PC-9 (cell line): ENCODE measurements around the gene TSPYL6. TPM values are rescaled to one million over a fixed set of nuclear protein-coding genes. Genes with fewer than 3 reads are reported as not detected.
A peak's percentile ranks its signal among the peaks of the same experiment; 100 is the strongest.

Source experiments
- Bru-seq: library from RNA; stranded (reverse); fragments of 400-500 nt; gene quantifications from one replicate; lab custom pipeline; 2021; lab: Mats Ljungman, UMichigan
- BruChase-seq, 2 experiments: library from RNA; stranded (reverse); fragments of 400-500 nt; gene quantifications; one replicate each; lab custom pipeline; 2021; lab: Mats Ljungman, UMichigan
- BruUV-seq: library from RNA; stranded (reverse); fragments of 400-500 nt; replicated peaks from 2 replicates; lab custom pipeline; 2021; lab: Mats Ljungman, UMichigan
- CTCF ChIA-PET: fragments of 300-600 bp; sonication (Branson Sonifier 250); formaldehyde crosslinking; loops from one replicate; lab custom pipeline; 2022; ENCODE audit warnings: antibody characterized with exemption; lab: Charles Lee
- POLR2A ChIA-PET: fragments of 300-600 bp; sonication (Branson Sonifier 250); formaldehyde crosslinking; loops from one replicate; lab custom pipeline; 2022; ENCODE audit warnings: antibody characterized with exemption; ENCODE audit not compliant: unreplicated experiment; lab: Charles Lee
- DNase-seq, 2 experiments: peaks; one replicate each; pipeline versions ENCODE4 v3.0.0 to v3.0.0-alpha.2; 2015 to 2022; ENCODE audit warnings: mixed read lengths in 1 of 2
- H2AFZ ChIP-seq: fragments of 200-600 bp; sonication (generic); 2 replicates; pipeline ENCODE4 v1.8.1; 2017; ENCODE audit warnings: antibody characterized with exemption
- H3F3A ChIP-seq: fragments of 200-600 bp; sonication (generic); 2 replicates; pipeline ENCODE4 v1.8.1; 2017; ENCODE audit warnings: antibody characterized with exemption, mild to moderate bottlenecking, low read depth; ENCODE audit not compliant: insufficient read depth
- H3K27ac ChIP-seq: fragments of 200-600 bp; sonication (generic); 2 replicates; pipeline ENCODE4 v1.6.1; 2016; ENCODE audit warnings: mixed run types
- H3K27me3 ChIP-seq: fragments of 200-600 bp; sonication (generic); 2 replicates; pipeline ENCODE4 v1.6.1; 2016; ENCODE audit warnings: low read depth, mixed run types; ENCODE audit not compliant: insufficient read depth
- H3K36me3 ChIP-seq: fragments of 200-600 bp; sonication (generic); 2 replicates; pipeline ENCODE4 v1.6.1; 2016; ENCODE audit warnings: low read depth, mixed run types
- H3K4me1 ChIP-seq: fragments of 200-600 bp; sonication (generic); replicated peaks from 2 replicates; pipeline ENCODE4 v1.6.1; 2016; ENCODE audit warnings: mixed run types; ENCODE audit not compliant: insufficient read depth
- H3K4me2 ChIP-seq: fragments of 200-600 bp; sonication (generic); 2 replicates; pipeline ENCODE4 v1.6.1; 2017; ENCODE audit warnings: mixed run types
- H3K4me3 ChIP-seq: fragments of 200-600 bp; sonication (generic); 2 replicates; pipeline ENCODE4 v1.6.1; 2016; ENCODE audit warnings: mixed run types
- H3K79me2 ChIP-seq: fragments of 200-600 bp; sonication (generic); 2 replicates; pipeline ENCODE4 v1.6.1; 2017; ENCODE audit warnings: low read depth, mixed run types
- H3K9me2 ChIP-seq: fragments of 200-600 bp; sonication (generic); 2 replicates; pipeline ENCODE4 v1.8.1; 2017; ENCODE audit warnings: mild to moderate bottlenecking; ENCODE audit not compliant: insufficient read depth
- H3K9me3 ChIP-seq: fragments of 200-600 bp; sonication (generic); 2 replicates; pipeline ENCODE4 v1.8.1; 2016; ENCODE audit warnings: low read depth; ENCODE audit not compliant: insufficient read depth
- H4K20me1 ChIP-seq: fragments of 200-600 bp; sonication (generic); 2 replicates; pipeline ENCODE4 v1.8.1; 2017; ENCODE audit not compliant: insufficient read depth
- EZH2 ChIP-seq: fragments of 200-600 bp; sonication (generic); IDR thresholded peaks from 2 replicates; pipeline ENCODE4 v1.8.0; 2017; ENCODE audit warnings: antibody characterized with exemption, low read depth
- intact Hi-C: fragments of 100-400 bp; cut with micrococcal nuclease; formaldehyde crosslinking; loops from one replicate; pipeline ENCODE4 v1.10.0; 2022; ENCODE audit not compliant: unreplicated experiment
- long read RNA-seq: library from polyadenylated mRNA; stranded (forward); transcript quantifications from one replicate; pipeline ENCODE4 v2.0.0, GENCODE V29; 2022
- total RNA-seq: library from RNA; stranded (reverse); gene quantifications from 2 replicates; pipeline ENCODE4 v1.2.3, GENCODE V29; 2021
- TF ChIP-seq, protein P1 (sequence below): fragments of 200-600 bp; sonication (generic); conservative IDR thresholded peaks from 2 replicates; pipeline ENCODE4 v1.6.1; 2017; ENCODE audit warnings: mixed run types, antibody characterized with exemption, mild to moderate bottlenecking, moderate library complexity

Gene TSPYL6
- total RNA-seq (not detected in 2 replicates), Bru-seq, nascent RNA (percentile 17 among the genes with signal in this experiment), BruChase-seq, experiment 1, labeled RNA remaining after a 2-hour chase (not detected), BruChase-seq, experiment 2, labeled RNA remaining after a 6-hour chase (not detected)
- long read RNA-seq, result 0 reads

DNA sequence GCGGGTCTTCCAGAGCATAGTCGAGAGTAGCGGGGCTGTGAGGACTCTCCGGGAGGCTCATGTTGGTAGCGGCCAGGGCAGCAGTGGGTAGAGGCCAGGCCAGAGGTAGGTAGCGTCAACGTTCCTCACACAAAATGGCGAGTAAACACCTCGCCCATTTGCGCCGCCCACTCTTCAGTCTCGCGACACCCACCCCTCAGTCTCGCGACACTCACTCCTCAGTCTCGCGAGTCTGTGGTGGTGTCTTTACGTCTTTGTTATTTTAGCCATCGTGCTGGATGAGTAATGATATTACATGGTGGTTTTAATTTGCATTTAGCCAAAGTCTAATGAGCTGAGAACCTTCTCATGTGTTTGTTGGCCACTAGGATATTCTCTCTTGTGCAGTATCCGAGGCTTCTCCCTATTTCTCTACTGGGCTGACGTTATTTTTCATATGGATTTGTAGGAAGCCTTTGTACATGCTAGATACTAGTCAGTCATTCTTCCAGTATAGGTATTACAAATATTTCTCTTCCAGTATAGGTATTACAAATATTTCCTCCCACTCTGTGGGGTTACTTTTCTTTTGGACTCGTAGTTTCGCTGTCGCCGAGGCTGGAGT is at the start of gene TSPYL6:
TSPYL6 (minus strand) TSS at position 139 of the 604 bp plus-strand sequence; CDS start at position 61, 78 bp downstream.
- Histone ChIP-seq H3K27me3 (no peaks in the 10 kb centered on the region), H3K4me3 (no peak within 1 kb of the TSS), H3K4me1 (no peaks in the 10 kb centered on the region), H3K79me2 (no peaks in the 10 kb centered on the region), H3K4me2 (no peak within 1 kb of the TSS), H3K27ac (no peak within 1 kb of the TSS), H3K36me3 (no peaks in the 10 kb centered on the region), H2AFZ (no peak within 1 kb of the TSS), H3K9me3 (no peaks in the 10 kb centered on the region), H3K9me2 (0 out of 2 replicates have a peak, but pooled peaks cover 7% of the 10 kb centered on the region), H3F3A (no peaks in the 10 kb centered on the region), H4K20me1 (no peaks in the 10 kb centered on the region)
- TF ChIP-seq, protein P1, sequence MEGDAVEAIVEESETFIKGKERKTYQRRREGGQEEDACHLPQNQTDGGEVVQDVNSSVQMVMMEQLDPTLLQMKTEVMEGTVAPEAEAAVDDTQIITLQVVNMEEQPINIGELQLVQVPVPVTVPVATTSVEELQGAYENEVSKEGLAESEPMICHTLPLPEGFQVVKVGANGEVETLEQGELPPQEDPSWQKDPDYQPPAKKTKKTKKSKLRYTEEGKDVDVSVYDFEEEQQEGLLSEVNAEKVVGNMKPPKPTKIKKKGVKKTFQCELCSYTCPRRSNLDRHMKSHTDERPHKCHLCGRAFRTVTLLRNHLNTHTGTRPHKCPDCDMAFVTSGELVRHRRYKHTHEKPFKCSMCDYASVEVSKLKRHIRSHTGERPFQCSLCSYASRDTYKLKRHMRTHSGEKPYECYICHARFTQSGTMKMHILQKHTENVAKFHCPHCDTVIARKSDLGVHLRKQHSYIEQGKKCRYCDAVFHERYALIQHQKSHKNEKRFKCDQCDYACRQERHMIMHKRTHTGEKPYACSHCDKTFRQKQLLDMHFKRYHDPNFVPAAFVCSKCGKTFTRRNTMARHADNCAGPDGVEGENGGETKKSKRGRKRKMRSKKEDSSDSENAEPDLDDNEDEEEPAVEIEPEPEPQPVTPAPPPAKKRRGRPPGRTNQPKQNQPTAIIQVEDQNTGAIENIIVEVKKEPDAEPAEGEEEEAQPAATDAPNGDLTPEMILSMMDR, result no peak
- no peak for TF ChIP-seq EZH2
- POLR2A ChIA-PET, result no interaction called here
- no peak for DNase-seq
- no TSS peak for BruUV-seq
- CTCF ChIA-PET, result no interaction called here
- intact Hi-C loops, result no loop called here

DNA sequence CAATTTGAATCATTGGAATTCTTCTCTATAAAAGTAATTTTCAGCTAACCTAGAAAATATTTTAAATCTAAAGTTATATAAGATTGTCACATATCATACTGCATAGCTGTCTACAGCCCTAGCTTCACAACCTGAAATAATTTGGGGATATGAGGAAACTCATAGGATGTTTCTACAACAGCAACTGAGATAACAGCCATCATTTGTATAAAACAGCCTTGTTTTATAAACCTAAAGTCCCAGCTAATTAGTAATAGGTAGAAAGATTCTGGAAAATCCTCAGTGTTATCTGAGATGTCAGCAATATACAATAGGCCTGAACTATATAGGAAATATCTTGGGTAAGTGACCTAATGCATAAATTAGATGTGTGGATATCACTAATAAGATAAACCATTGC is 47.6 kb upstream of the TSPYL6 start:
- Histone ChIP-seq H3K9me2 (no peaks in the 10 kb centered on the region; the same call in 1 of the 2 replicates), H3K9me3 (no peaks in the 10 kb centered on the region), H3K4me3 (no peak overlapping the region), H2AFZ (no peak overlapping the region), H4K20me1 (no peaks in the 10 kb centered on the region), H3K27ac (no peak overlapping the region), H3K36me3 (no peaks in the 10 kb centered on the region), H3K4me2 (no peak overlapping the region), H3K27me3 (no peaks in the 10 kb centered on the region), H3K79me2 (no peaks in the 10 kb centered on the region), H3F3A (no peaks in the 10 kb centered on the region), H3K4me1 (no peaks in the 10 kb centered on the region)
- intact Hi-C loops, result no loop called here
- BruUV-seq, result no TSS peak
- ChIA-PET CTCF (no interaction called here), POLR2A (interaction anchor here (0.7 kb wide), 1 partner anchor 136 kb away, joined by 11 read pairs; no protein-coding TSS in a partner anchor)
- no peak for DNase-seq
- no peak for TF ChIP-seq EZH2
- TF ChIP-seq, protein P1, result no peak

DNA sequence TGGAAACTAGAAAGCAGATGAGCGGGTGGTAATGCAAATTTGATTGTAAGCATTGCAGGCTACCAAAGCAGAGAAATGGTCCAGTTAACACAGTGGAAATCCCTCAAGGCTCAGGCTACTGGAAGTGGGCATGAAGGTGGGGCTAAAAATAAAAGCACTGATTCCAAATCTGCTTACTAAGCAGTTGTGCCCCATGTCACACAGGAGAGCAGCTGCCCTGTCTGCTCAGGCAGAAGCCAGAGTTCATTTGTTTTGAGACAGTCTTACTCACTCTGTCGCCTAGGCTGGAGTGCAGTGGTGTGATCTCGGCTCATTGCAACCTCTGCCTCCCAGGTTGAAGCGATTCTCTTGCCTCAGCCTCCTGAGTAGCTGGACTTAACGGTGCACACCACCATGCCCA is 42.5 kb upstream of the TSPYL6 start:
- ChIA-PET CTCF (no interaction called here), POLR2A (no interaction called here)
- no peaks in the 10 kb centered on the region; the same call in 1 of the 2 replicates for H3K4me1 ChIP-seq
- no peak overlapping the region for H3K4me2 ChIP-seq
- TF ChIP-seq EZH2, result no peak
- TF ChIP-seq, protein P1, result no peak
- no peaks in the 10 kb centered on the region for H3K27me3 ChIP-seq
- H4K20me1 ChIP-seq, result no peaks in the 10 kb centered on the region
- no TSS peak for BruUV-seq
- H3F3A ChIP-seq, result no peaks in the 10 kb centered on the region
- no peaks in the 10 kb centered on the region; the same call in 1 of the 2 replicates for H3K9me2 ChIP-seq
- H3K4me3 ChIP-seq, result no peak overlapping the region
- H3K9me3 ChIP-seq, result no peaks in the 10 kb centered on the region
- H3K79me2 ChIP-seq, result no peaks in the 10 kb centered on the region
- no peak for DNase-seq
- H3K36me3 ChIP-seq, result no peaks in the 10 kb centered on the region
- intact Hi-C loops, result no loop called here
- H3K27ac ChIP-seq, result no peak overlapping the region
- no peak overlapping the region for H2AFZ ChIP-seq
